Activated B cell treated with CpG ODN at 0.5 μM for 24 hours (primary cell): Measurements from ENCODE around the gene FHOD3. TPM values are rescaled to one million over a fixed set of nuclear protein-coding genes. Genes with fewer than 3 reads are reported as not detected.

ENCODE experiments used
- ATAC-seq: fragments of 200-7000 bp; cut with Tn5 transposase; one replicate; pipeline ENCODE4 v1.10.0; 2021; ENCODE audit warnings: low read depth, mild to moderate bottlenecking, moderate library complexity
- CTCF ChIA-PET: fragments of 350-600 bp; sonication (Branson Sonifier 250); formaldehyde crosslinking; loops from one replicate; lab custom pipeline; 2021; ENCODE audit warnings: antibody characterized with exemption; lab: Charles Lee
- POLR2A ChIA-PET: fragments of 350-600 bp; sonication (Branson Sonifier 250); formaldehyde crosslinking; loops from one replicate; lab custom pipeline; 2021; ENCODE audit warnings: antibody characterized with exemption; lab: Charles Lee
- DNase-seq: peaks from one replicate; pipeline ENCODE4 v3.0.0; 2022
- H3K27ac Mint-ChIP-seq: one replicate; pipeline ENCODE4 v1.8.0; 2020; ENCODE audit warnings: mixed read lengths
- H3K27me3 Mint-ChIP-seq: one replicate; pipeline ENCODE4 v1.8.0; 2021; ENCODE audit warnings: mixed read lengths
- H3K36me3 Mint-ChIP-seq: one replicate; pipeline ENCODE4 v1.8.0; 2021; ENCODE audit warnings: low read depth, mixed read lengths
- H3K4me1 Mint-ChIP-seq: one replicate; pipeline ENCODE4 v1.8.0; 2021; ENCODE audit warnings: mixed read lengths
- H3K4me3 Mint-ChIP-seq: one replicate; pipeline ENCODE4 v1.8.0; 2020; ENCODE audit warnings: mild to moderate bottlenecking, mixed read lengths
- H3K9me3 Mint-ChIP-seq: one replicate; pipeline ENCODE4 v1.8.0; 2020; ENCODE audit warnings: mixed read lengths
- intact Hi-C: fragments of 100-400 bp; cut with micrococcal nuclease; formaldehyde crosslinking; loops from one replicate; pipeline ENCODE4 v1.15.1; 2024
- total RNA-seq: library from RNA; stranded (reverse); gene quantifications from 2 replicates; pipeline ENCODE4 v1.2.3, GENCODE V29; 2022
- TF ChIP-seq, protein P1 (sequence below): fragments of 200-600 bp; IDR thresholded peaks from one replicate; pipeline ENCODE4 v1.8.0; 2022; ENCODE audit warnings: antibody characterized with exemption, mild to moderate bottlenecking

FHOD3 gene
- total RNA-seq, 1 donor from 2014 or later = not detected

DNA sequence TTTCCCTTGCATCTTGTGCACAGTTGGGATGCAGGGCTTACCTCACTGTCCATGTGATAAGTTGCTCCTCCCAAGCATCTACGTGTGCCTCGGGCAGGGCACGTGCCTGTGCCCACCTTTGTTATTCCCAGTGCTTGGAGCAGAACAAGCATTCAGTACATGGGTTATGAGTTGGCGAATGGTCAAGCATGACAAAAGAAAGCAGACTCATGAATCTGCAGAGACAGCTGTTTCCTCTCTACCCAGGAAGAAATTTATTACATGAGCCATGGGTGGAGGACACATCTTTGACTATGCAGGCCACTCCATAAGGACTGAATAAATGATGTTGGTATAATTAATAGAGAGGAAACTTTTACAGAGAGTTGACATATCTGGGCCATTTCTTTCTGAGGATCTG is 403.4 kb downstream of the FHOD3 start:
- Mint-ChIP-seq H3K4me1 (no peaks in the 10 kb centered on the region), H3K27me3 (no peaks in the 10 kb centered on the region), H3K9me3 (no peaks in the 10 kb centered on the region), H3K4me3 (no peak overlapping the region), H3K36me3 (no peaks in the 10 kb centered on the region), H3K27ac (no peak overlapping the region)
- POLR2A ChIA-PET = no interaction called here
- TF ChIP-seq, protein P1, sequence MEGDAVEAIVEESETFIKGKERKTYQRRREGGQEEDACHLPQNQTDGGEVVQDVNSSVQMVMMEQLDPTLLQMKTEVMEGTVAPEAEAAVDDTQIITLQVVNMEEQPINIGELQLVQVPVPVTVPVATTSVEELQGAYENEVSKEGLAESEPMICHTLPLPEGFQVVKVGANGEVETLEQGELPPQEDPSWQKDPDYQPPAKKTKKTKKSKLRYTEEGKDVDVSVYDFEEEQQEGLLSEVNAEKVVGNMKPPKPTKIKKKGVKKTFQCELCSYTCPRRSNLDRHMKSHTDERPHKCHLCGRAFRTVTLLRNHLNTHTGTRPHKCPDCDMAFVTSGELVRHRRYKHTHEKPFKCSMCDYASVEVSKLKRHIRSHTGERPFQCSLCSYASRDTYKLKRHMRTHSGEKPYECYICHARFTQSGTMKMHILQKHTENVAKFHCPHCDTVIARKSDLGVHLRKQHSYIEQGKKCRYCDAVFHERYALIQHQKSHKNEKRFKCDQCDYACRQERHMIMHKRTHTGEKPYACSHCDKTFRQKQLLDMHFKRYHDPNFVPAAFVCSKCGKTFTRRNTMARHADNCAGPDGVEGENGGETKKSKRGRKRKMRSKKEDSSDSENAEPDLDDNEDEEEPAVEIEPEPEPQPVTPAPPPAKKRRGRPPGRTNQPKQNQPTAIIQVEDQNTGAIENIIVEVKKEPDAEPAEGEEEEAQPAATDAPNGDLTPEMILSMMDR = no peak
- CTCF ChIA-PET = no interaction called here
- intact Hi-C loops = no loop called here
- ATAC-seq (no peak), DNase-seq (no peak)

DNA sequence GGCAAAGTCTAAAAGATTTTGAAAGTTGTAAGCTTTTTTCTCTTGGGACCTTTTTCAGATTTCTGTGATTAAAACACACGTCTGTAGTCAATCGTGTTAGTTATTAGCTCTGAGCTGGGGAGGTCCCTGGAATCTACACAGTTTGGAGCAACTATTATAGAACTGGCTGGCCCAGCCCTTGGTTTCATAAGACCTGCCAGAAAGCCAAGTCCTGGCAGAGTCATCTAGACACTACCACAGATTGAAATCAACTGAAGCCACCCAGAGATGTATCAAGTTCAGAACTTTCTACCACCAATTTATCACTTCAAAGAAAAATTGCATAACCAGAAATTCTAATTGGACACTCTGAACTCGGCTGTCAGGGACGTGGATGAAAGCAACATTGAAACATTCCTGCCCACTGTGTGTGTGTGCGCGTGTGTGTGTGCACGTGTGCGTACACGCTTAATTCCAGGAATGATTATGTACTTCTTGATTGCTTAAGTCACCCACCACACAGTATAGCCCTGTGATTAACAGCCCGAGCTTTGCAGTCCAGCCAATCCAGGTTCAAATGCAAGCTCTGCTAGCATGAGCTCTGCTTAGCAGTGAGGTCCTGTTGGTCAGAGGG is 405.0 kb downstream of the FHOD3 start:
- Mint-ChIP-seq H3K4me1 (no peaks in the 10 kb centered on the region), H3K9me3 (no peaks in the 10 kb centered on the region), H3K27ac (no peak overlapping the region), H3K27me3 (no peaks in the 10 kb centered on the region), H3K4me3 (no peak overlapping the region), H3K36me3 (no peaks in the 10 kb centered on the region)
- intact Hi-C loops = no loop called here
- ChIA-PET POLR2A (no interaction called here), CTCF (no interaction called here)
- ATAC-seq = no peak
- no peak for DNase-seq
- TF ChIP-seq, protein P1 = no peak

DNA sequence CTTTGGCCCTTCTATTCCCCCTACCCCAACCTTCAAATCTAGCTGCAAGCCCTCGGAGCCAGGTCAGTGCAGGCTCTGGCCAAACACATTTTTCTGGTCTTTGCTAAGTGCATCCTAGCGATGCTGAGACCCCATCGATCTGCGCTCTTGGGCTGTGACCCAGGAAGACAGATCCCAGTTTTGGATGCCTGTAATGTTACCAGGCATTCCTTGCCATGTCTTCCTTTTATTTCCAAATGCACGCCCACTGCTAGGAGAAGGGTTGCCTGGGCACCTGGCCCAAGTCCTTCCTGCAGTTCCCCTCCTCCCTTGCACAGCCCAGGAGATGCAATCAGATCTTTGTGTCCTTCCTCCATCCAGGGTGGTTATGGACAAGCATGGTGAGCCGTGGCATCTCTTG is 406.6 kb downstream of the FHOD3 start:
- intact Hi-C loops = no loop called here
- H3K9me3 Mint-ChIP-seq = no peaks in the 10 kb centered on the region
- POLR2A ChIA-PET = no interaction called here

DNA sequence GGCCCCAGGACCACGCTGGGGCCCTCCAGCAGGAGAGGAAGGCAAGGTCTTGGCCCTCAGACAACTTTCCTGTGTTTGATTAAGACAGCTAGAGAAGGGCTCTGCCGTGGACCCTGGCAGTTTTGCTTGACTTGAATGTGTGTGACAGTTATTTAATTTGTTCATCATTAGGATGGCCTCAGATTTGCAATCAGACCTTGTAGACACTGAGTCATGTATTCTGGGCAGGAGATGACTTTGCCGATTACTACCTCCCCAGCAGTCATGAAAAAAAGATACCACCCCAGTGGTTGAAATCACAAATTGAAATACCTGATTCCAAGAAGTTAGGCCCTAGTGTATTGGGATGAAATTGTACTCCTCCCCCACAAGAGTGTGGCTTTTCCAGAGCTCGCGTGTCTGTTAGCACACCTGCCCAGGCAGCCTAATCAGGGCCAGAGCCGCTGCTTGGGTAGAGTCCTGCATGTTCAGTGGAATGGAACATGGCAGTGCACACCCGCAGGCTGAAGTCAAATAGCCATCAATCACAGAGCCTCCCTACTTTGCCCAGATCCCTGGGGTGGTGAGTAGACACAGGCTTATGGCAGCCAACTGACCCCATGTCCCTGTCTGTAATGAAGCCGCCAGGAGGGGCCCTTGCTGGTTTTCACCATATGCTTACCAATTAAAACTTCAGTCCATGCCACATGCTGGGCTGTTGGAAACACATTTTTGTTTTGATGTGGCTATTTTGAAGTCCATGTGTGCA is 408.8 kb downstream of the FHOD3 start:
- Mint-ChIP-seq H3K36me3 (no peaks in the 10 kb centered on the region), H3K4me1 (no peaks in the 10 kb centered on the region), H3K27ac (no peak overlapping the region), H3K4me3 (no peak overlapping the region), H3K9me3 (no peaks in the 10 kb centered on the region), H3K27me3 (peaks cover 4% of the 10 kb centered on the region)
- intact Hi-C loops = no loop called here
- DNase-seq (no peak), ATAC-seq (no peak)
- TF ChIP-seq, protein P1 = no peak
- POLR2A ChIA-PET = no interaction called here
- CTCF ChIA-PET = no interaction called here

More for the DNA sequence above, 406.6 kb downstream of the FHOD3 start:
- peaks cover 4% of the 10 kb centered on the region for H3K27me3 Mint-ChIP-seq
- DNase-seq = no peak
- H3K4me1 Mint-ChIP-seq = no peaks in the 10 kb centered on the region
- H3K36me3 Mint-ChIP-seq = no peaks in the 10 kb centered on the region
- TF ChIP-seq, protein P1 = no peak
- no peak overlapping the region for H3K4me3 Mint-ChIP-seq
- H3K27ac Mint-ChIP-seq = no peak overlapping the region
- ATAC-seq = no peak
- CTCF ChIA-PET = no interaction called here

DNA sequence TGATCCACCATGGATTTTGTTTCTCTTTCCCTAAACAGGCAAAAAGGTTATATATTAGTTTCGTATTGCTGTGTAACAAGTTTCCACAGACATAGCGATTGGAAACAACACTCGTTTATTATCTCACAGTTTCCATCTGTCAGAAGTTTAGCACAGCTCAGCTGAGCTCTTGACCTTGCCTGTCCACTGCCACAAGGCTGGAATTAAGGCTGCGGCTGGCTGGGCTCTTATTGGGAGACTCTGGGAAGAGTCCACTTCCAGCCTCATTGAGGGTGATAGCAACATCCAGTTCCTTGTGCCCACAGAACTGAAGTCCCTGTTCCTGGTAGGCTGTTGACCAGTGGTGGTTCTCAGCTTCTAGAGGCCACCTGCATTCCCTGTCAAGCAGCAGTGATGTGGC is 410.9 kb downstream of the FHOD3 start:
- TF ChIP-seq, protein P1 = no peak
- Mint-ChIP-seq H3K36me3 (no peaks in the 10 kb centered on the region), H3K9me3 (no peaks in the 10 kb centered on the region), H3K4me1 (no peaks in the 10 kb centered on the region), H3K27ac (no peak overlapping the region), H3K4me3 (no peak overlapping the region), H3K27me3 (peaks cover 4% of the 10 kb centered on the region)
- DNase-seq (no peak), ATAC-seq (no peak)
- CTCF ChIA-PET = no interaction called here
- POLR2A ChIA-PET = no interaction called here
- intact Hi-C loops = no loop called here
